ENCODE data around the gene HOXC11. TPM values are rescaled to one million over a fixed set of nuclear protein-coding genes. Genes with fewer than 3 reads are reported as not detected.

The HOXC11 gene
- polyA plus RNA-seq, 4 donors: 0.03 to 1.1 (median 0.63) TPM

- 18 to 24% (median 18%) methylated on average over 10 of the region's 10 CpGs for WGBS, 3 donors
- Histone ChIP-seq H3K27me3 (ENCODE audit: control insufficient read depth in 3 of 3, insufficient read depth in 3 of 3, low read length in 3 of 3) (peaks cover 12 to 96% (median 70%) of the 10 kb centered on the region in 3 donors), H3K4me1 (ENCODE audit: control insufficient read depth in 3 of 3, insufficient read depth in 2 of 3, low read depth in 1 of 3, low read length in 2 of 3) (peaks cover 0 to 25% (median 0%) of the 10 kb centered on the region in 3 donors)
Measured at GRCh38 chr12:54010053-54010971, 37.4 kb downstream of the HOXC11 start.

GRCh38 chr12:54010972-54011664 lies 38.2 kb downstream of the HOXC11 start:
- DNase-seq (no peak), FAIRE-seq (no peak)
- H3K9me3 ChIP-seq (ENCODE audit: control insufficient read depth in 2 of 2, insufficient read depth in 1 of 2, low read depth in 1 of 2, low read length in 1 of 2): peaks cover 0 to 3% of the 10 kb centered on the region in 2 donors
- no peak overlapping the region for H3K27ac ChIP-seq (ENCODE audit: low read depth in 1 of 3, low read length in 2 of 3)
- 4 to 8% (median 7%) methylated on average over 17 of the region's 17 CpGs for WGBS, 3 donors
- H3K4me1 ChIP-seq (ENCODE audit: control insufficient read depth in 3 of 3, insufficient read depth in 2 of 3, low read depth in 1 of 3, low read length in 2 of 3): peaks cover 0 to 26% (median 0%) of the 10 kb centered on the region in 3 donors
- peaks cover 12 to 96% (median 71%) of the 10 kb centered on the region in 3 donors for H3K27me3 ChIP-seq (ENCODE audit: control insufficient read depth in 3 of 3, insufficient read depth in 3 of 3, low read length in 3 of 3)
- no peaks in the 10 kb centered on the region for H3K36me3 ChIP-seq (ENCODE audit: control insufficient read depth in 3 of 3, insufficient read depth in 2 of 3, low read depth in 1 of 3, low read length in 3 of 3)
- no peak overlapping the region for H3K4me3 ChIP-seq (ENCODE audit: low read depth in 1 of 3, low read length in 3 of 3)

More at GRCh38 chr12:54010053-54010971, 37.4 kb downstream of the HOXC11 start:
- no peaks in the 10 kb centered on the region for H3K36me3 ChIP-seq (ENCODE audit: control insufficient read depth in 3 of 3, insufficient read depth in 2 of 3, low read depth in 1 of 3, low read length in 3 of 3)
- no peak overlapping the region for H3K4me3 ChIP-seq (ENCODE audit: low read depth in 1 of 3, low read length in 3 of 3)
- no peak for DNase-seq
- no peak overlapping the region for H3K27ac ChIP-seq (ENCODE audit: low read depth in 1 of 3, low read length in 2 of 3)
- H3K9me3 ChIP-seq (ENCODE audit: control insufficient read depth in 2 of 2, insufficient read depth in 1 of 2, low read depth in 1 of 2, low read length in 1 of 2): peaks cover 0 to 5% of the 10 kb centered on the region in 2 donors
- no peak for FAIRE-seq

DNA sequence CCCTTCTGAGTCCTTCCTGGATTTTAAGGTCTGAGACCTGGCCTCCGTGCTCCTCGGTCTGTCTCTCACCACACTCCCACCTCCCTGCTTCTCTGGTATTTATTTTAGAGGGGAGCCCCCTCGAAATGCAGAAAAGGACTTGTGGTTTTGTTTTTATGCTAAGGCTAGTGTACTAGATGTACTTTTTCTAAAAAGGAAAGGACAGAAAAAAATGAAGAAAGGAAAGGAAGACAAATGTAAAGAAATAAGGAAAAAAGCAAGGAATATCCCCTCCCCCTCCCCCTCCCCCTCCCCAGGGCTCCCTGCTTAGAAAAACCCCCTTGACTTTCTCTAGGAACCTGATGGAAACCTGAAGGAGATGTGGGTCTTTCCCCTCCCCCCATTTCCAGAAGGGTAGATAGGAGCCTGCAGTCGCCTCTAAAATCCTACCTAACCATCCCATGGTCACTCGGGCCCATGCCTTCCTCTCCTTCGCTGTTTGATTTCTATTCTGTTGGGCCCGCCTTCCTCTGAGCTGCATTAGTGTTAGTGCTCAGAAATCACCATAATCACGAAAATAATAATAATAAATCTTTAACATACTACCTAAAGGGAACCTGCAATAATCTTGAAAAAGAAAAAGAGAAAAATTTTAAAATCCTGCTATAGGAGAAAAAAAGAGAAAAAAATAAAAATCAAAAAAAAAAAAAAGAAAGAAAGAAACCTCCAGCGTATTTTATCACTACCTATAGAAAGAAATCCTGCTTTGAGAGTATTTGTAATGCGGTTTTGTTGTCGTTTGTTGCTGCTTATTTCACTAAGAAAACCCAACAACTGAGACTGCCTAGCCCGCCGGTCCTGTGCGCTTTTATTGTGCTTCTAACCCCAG lies 39.0 kb downstream of the HOXC11 start:
- Histone ChIP-seq H3K27ac (ENCODE audit: low read depth in 1 of 3, low read length in 2 of 3) (no peak overlapping the region), H3K36me3 (ENCODE audit: control insufficient read depth in 3 of 3, insufficient read depth in 2 of 3, low read depth in 1 of 3, low read length in 3 of 3) (no peaks in the 10 kb centered on the region), H3K9me3 (ENCODE audit: control insufficient read depth in 2 of 2, insufficient read depth in 1 of 2, low read depth in 1 of 2, low read length in 1 of 2) (peaks cover 0 to 3% of the 10 kb centered on the region in 2 donors), H3K4me3 (ENCODE audit: low read depth in 1 of 3, low read length in 3 of 3) (no peak overlapping the region), H3K27me3 (ENCODE audit: control insufficient read depth in 3 of 3, insufficient read depth in 3 of 3, low read length in 3 of 3) (peaks cover 12 to 95% (median 64%) of the 10 kb centered on the region in 3 donors), H3K4me1 (ENCODE audit: control insufficient read depth in 3 of 3, insufficient read depth in 2 of 3, low read depth in 1 of 3, low read length in 2 of 3) (peaks cover 0 to 22% (median 0%) of the 10 kb centered on the region in 3 donors)
- 31 to 38% (median 31%) methylated on average over 14 of the region's 14 CpGs for WGBS, 3 donors
- DNase-seq (no peak), FAIRE-seq (no peak)

DNA sequence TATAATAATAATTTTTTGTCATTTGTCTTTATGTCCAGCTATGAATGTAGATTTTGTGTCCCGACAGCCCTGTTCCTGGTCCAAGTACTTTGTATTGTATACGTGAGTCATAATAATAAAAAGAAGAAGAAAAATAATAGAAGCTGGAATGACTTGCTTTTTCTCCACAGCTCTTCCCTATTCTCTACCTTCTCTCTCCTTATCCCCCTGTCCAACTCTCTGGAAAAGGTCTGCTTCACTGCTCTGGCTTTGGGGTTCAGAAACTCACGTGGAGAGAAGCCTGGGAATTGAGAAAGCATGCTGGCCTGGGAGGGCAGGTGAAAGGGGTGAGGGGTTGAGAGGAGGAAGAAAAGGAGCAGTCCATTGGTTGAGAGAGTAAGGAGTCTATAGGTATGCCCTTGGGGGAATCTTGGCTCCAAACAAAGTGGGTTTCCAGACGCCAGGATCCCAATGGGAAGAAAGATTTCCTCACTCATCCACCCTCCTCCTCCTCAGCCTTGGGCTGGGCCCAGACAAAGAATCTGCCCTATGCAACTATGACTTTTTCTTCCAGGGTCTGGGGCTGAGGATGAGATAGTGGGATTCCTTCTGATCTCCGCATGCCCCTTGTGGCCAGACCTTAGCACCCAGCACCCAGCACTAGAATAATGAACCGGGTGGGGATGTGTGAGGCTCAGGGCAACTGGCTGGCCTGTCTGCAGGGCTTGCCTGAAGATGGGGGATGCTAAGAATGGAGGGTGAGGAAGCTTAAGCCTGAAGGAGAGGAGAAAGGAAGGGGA lies 39.9 kb downstream of the HOXC11 start:
- no peak overlapping the region for H3K27ac ChIP-seq (ENCODE audit: low read depth in 1 of 3, low read length in 2 of 3)
- WGBS, 3 donors: 22 to 40% (median 25%) methylated on average over 6 of the region's 6 CpGs
- DNase-seq: no peak

DNA sequence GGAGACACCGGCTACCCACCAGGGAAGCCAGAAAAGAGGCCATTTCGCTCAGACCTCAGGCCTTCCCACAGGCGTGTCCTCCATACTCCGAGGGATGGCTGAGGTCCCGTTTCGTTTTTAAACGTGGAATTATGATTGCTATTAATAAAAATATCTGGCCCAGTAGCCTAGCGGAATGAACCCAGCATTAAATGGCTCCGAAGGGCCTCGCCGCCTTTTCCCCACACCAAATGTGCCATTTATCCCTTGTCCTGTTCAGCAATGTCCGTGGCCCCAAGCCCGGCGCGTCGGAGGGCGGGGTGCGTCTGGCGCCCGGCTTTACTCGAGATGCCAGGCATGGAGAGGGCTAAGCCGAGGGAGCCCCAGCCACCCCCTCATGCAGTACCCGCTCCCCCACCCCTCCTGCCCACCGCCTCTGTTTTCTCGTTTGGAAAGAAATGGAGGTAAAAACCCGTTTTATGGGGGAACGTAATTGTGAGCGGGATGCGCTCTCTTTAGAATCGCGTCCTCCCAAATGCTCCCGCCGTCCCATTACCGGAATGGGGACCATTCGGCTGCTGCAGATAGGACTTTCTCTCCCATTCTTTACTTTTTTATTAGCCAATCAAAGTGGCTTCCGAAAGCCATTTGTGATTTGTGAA lies 41.6 kb downstream of the HOXC11 start:
- WGBS, 3 donors: 8 to 11% (median 9%) methylated on average over 35 to 36 of the region's 36 CpGs
- H3K36me3 ChIP-seq (ENCODE audit: control insufficient read depth in 3 of 3, insufficient read depth in 2 of 3, low read depth in 1 of 3, low read length in 3 of 3): no peaks in the 10 kb centered on the region
- peaks cover 9 to 95% (median 57%) of the 10 kb centered on the region in 3 donors for H3K27me3 ChIP-seq (ENCODE audit: control insufficient read depth in 3 of 3, insufficient read depth in 3 of 3, low read length in 3 of 3)
- H3K4me1 ChIP-seq (ENCODE audit: control insufficient read depth in 3 of 3, insufficient read depth in 2 of 3, low read depth in 1 of 3, low read length in 2 of 3): peaks cover 0 to 30% (median 2%) of the 10 kb centered on the region in 3 donors
- H3K27ac ChIP-seq (ENCODE audit: low read depth in 1 of 3, low read length in 2 of 3): no peak overlapping the region
- FAIRE-seq (no peak), DNase-seq (no peak)
- H3K9me3 ChIP-seq (ENCODE audit: control insufficient read depth in 2 of 2, insufficient read depth in 1 of 2, low read depth in 1 of 2, low read length in 1 of 2): peaks cover 0 to 3% of the 10 kb centered on the region in 2 donors
- no peak overlapping the region for H3K4me3 ChIP-seq (ENCODE audit: low read depth in 1 of 3, low read length in 3 of 3)

More for the DNA sequence above, 39.9 kb downstream of the HOXC11 start:
- H3K9me3 ChIP-seq (ENCODE audit: control insufficient read depth in 2 of 2, insufficient read depth in 1 of 2, low read depth in 1 of 2, low read length in 1 of 2): peaks cover 0 to 3% of the 10 kb centered on the region in 2 donors
- peaks cover 12 to 95% (median 59%) of the 10 kb centered on the region in 3 donors for H3K27me3 ChIP-seq (ENCODE audit: control insufficient read depth in 3 of 3, insufficient read depth in 3 of 3, low read length in 3 of 3)
- peaks cover 0 to 25% (median 0%) of the 10 kb centered on the region in 3 donors for H3K4me1 ChIP-seq (ENCODE audit: control insufficient read depth in 3 of 3, insufficient read depth in 2 of 3, low read depth in 1 of 3, low read length in 2 of 3)
- no peak for FAIRE-seq
- H3K4me3 ChIP-seq (ENCODE audit: low read depth in 1 of 3, low read length in 3 of 3): no peak overlapping the region
- H3K36me3 ChIP-seq (ENCODE audit: control insufficient read depth in 3 of 3, insufficient read depth in 2 of 3, low read depth in 1 of 3, low read length in 3 of 3): no peaks in the 10 kb centered on the region

- H3K9me3 ChIP-seq (ENCODE audit: control insufficient read depth in 2 of 2, insufficient read depth in 1 of 2, low read depth in 1 of 2, low read length in 1 of 2): peaks cover 0 to 3% of the 10 kb centered on the region in 2 donors
- H3K27ac ChIP-seq (ENCODE audit: low read depth in 1 of 3, low read length in 2 of 3): no peak overlapping the region
- no peak overlapping the region for H3K4me3 ChIP-seq (ENCODE audit: low read depth in 1 of 3, low read length in 3 of 3)
- H3K4me1 ChIP-seq (ENCODE audit: control insufficient read depth in 3 of 3, insufficient read depth in 2 of 3, low read depth in 1 of 3, low read length in 2 of 3): peaks cover 0 to 35% (median 2%) of the 10 kb centered on the region in 3 donors
- 10 to 16% (median 12%) methylated on average over 23 of the region's 23 CpGs for WGBS, 3 donors
- H3K36me3 ChIP-seq (ENCODE audit: control insufficient read depth in 3 of 3, insufficient read depth in 2 of 3, low read depth in 1 of 3, low read length in 3 of 3): no peaks in the 10 kb centered on the region
- peaks cover 6 to 95% (median 55%) of the 10 kb centered on the region in 3 donors for H3K27me3 ChIP-seq (ENCODE audit: control insufficient read depth in 3 of 3, insufficient read depth in 3 of 3, low read length in 3 of 3)
- FAIRE-seq (no peak), DNase-seq (no peak)
Measured at GRCh38 chr12:54015018-54015931, 42.3 kb downstream of the HOXC11 start.

All from small intestine (tissue), 7 donors.